H1 (cell line): ENCODE results near the gene HES5. TPM values are rescaled to one million over a fixed set of nuclear protein-coding genes. Genes with fewer than 3 reads are reported as not detected.

ENCODE experiments used
- RNF2 ChIP-seq: fragments of 200-900, 300-1000 bp; sonication (generic); IDR thresholded peaks from 2 replicates; pipeline ENCODE4 v1.7.1; 2016; ENCODE audit warnings: borderline replicate concordance, low read depth, mild to moderate bottlenecking, antibody characterized with exemption, low read length; ENCODE audit not compliant: poor library complexity, severe bottlenecking; ENCODE audit errors: missing control alignments
- polyA plus RNA-seq, 7 experiments: library from polyadenylated mRNA; depleted of rRNA in 3 of 7; stranded (reverse) in 5 of 7; unstranded in 2 of 7; fragments of >200 nt in 5 of 7; fragments of 200-250 nt in 2 of 7; gene quantifications; 1 replicate in 5 of 7; 2 replicates in 1 of 7; 4 replicates in 1 of 7; pipeline versions ENCODE4 v1.2.1 to v1.2.3, GENCODE V29; 2011 to 2013; ENCODE audit warnings: missing spikeins in 2 of 7, mixed read lengths in 2 of 7
- total RNA-seq: library from RNA; stranded (reverse); fragmentation: NEBNext Ultra II Directional; extraction: Animal tissue kit (Norgen Biotek cat#: 25700); gene quantifications from 2 replicates; pipeline ENCODE4 v1.2.1, GENCODE V29; 2021
- TF ChIP-seq, protein P1 (sequence below): fragments of 300-600 bp; sonication (generic); IDR thresholded peaks from 2 replicates; pipeline ENCODE4 v1.7.1; 2012; ENCODE audit warnings: low read length, moderate library complexity, mild to moderate bottlenecking, inconsistent platforms; ENCODE audit not compliant: insufficient replicate concordance

HES5 gene
- total and polyA plus RNA-seq, 2 of the 8 experiments (the other 6 are each of a cell fraction or from before 2014, with no cell fraction given) = 0.22 TPM; not detected in 1

GRCh38 chr1:2559509-2560298, 29.6 kb upstream of the HES5 start (continued):
- TF ChIP-seq, protein P1, sequence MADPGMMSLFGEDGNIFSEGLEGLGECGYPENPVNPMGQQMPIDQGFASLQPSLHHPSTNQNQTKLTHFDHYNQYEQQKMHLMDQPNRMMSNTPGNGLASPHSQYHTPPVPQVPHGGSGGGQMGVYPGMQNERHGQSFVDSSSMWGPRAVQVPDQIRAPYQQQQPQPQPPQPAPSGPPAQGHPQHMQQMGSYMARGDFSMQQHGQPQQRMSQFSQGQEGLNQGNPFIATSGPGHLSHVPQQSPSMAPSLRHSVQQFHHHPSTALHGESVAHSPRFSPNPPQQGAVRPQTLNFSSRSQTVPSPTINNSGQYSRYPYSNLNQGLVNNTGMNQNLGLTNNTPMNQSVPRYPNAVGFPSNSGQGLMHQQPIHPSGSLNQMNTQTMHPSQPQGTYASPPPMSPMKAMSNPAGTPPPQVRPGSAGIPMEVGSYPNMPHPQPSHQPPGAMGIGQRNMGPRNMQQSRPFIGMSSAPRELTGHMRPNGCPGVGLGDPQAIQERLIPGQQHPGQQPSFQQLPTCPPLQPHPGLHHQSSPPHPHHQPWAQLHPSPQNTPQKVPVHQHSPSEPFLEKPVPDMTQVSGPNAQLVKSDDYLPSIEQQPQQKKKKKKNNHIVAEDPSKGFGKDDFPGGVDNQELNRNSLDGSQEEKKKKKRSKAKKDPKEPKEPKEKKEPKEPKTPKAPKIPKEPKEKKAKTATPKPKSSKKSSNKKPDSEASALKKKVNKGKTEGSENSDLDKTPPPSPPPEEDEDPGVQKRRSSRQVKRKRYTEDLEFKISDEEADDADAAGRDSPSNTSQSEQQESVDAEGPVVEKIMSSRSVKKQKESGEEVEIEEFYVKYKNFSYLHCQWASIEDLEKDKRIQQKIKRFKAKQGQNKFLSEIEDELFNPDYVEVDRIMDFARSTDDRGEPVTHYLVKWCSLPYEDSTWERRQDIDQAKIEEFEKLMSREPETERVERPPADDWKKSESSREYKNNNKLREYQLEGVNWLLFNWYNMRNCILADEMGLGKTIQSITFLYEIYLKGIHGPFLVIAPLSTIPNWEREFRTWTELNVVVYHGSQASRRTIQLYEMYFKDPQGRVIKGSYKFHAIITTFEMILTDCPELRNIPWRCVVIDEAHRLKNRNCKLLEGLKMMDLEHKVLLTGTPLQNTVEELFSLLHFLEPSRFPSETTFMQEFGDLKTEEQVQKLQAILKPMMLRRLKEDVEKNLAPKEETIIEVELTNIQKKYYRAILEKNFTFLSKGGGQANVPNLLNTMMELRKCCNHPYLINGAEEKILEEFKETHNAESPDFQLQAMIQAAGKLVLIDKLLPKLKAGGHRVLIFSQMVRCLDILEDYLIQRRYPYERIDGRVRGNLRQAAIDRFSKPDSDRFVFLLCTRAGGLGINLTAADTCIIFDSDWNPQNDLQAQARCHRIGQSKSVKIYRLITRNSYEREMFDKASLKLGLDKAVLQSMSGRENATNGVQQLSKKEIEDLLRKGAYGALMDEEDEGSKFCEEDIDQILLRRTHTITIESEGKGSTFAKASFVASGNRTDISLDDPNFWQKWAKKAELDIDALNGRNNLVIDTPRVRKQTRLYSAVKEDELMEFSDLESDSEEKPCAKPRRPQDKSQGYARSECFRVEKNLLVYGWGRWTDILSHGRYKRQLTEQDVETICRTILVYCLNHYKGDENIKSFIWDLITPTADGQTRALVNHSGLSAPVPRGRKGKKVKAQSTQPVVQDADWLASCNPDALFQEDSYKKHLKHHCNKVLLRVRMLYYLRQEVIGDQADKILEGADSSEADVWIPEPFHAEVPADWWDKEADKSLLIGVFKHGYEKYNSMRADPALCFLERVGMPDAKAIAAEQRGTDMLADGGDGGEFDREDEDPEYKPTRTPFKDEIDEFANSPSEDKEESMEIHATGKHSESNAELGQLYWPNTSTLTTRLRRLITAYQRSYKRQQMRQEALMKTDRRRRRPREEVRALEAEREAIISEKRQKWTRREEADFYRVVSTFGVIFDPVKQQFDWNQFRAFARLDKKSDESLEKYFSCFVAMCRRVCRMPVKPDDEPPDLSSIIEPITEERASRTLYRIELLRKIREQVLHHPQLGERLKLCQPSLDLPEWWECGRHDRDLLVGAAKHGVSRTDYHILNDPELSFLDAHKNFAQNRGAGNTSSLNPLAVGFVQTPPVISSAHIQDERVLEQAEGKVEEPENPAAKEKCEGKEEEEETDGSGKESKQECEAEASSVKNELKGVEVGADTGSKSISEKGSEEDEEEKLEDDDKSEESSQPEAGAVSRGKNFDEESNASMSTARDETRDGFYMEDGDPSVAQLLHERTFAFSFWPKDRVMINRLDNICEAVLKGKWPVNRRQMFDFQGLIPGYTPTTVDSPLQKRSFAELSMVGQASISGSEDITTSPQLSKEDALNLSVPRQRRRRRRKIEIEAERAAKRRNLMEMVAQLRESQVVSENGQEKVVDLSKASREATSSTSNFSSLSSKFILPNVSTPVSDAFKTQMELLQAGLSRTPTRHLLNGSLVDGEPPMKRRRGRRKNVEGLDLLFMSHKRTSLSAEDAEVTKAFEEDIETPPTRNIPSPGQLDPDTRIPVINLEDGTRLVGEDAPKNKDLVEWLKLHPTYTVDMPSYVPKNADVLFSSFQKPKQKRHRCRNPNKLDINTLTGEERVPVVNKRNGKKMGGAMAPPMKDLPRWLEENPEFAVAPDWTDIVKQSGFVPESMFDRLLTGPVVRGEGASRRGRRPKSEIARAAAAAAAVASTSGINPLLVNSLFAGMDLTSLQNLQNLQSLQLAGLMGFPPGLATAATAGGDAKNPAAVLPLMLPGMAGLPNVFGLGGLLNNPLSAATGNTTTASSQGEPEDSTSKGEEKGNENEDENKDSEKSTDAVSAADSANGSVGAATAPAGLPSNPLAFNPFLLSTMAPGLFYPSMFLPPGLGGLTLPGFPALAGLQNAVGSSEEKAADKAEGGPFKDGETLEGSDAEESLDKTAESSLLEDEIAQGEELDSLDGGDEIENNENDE = no peak
- no peak for TF ChIP-seq RNF2
